HCT116 (cell line): ENCODE measurements around the gene KCTD19. TPM values are rescaled to one million over a fixed set of nuclear protein-coding genes. Genes with fewer than 3 reads are reported as not detected.

ENCODE experiments used
- ATAC-seq: fragments of 200-7000 bp; cut with Tn5 transposase; 2 replicates; pipeline ENCODE4 v1.9.1; 2020; ENCODE audit warnings: mild to moderate bottlenecking, moderate library complexity
- BruUV-seq: library from RNA; stranded (reverse); fragments of 400-500 nt; replicated peaks from 2 replicates; lab custom pipeline; 2021; lab: Mats Ljungman, UMichigan
- CTCF ChIA-PET: fragments of 300-600 bp; sonication (Branson Sonifier 250); formaldehyde crosslinking; loops from one replicate; lab custom pipeline; 2021; ENCODE audit warnings: antibody characterized with exemption; lab: Charles Lee
- POLR2A ChIA-PET: fragments of 300-600, 350-600 bp; sonication (Branson Sonifier 250); formaldehyde crosslinking; loops from one replicate; lab custom pipeline; 2021; ENCODE audit warnings: antibody characterized with exemption; lab: Charles Lee
- RAD21 ChIA-PET, 2 experiments: fragments of 300-600 bp; sonication (Branson Sonifier 250); formaldehyde crosslinking; loops; one replicate each; lab custom pipeline; 2023; ENCODE audit warnings: low total read pairs in 2 of 2; ENCODE audit not compliant: uncharacterized antibody in 2 of 2, unreplicated experiment in 2 of 2, low non-redundant PET in 1 of 2; lab: Charles Lee
- DNase-seq: peaks from one replicate; pipeline ENCODE4 v3.0.0-alpha.2; 2010; ENCODE audit warnings: low read depth, low spot score
- H2AFZ ChIP-seq: fragments of 200-600 bp; shearing (Covaris generic), sonication (generic); 2 replicates; pipeline ENCODE4 v1.6.1; 2017; ENCODE audit warnings: low read depth, mixed run types, mixed read lengths, antibody characterized with exemption, low read length; ENCODE audit not compliant: poor library complexity, severe bottlenecking
- H3K27ac ChIP-seq: 2 replicates; pipeline ENCODE4 v1.5.1; 2012; ENCODE audit warnings: low read depth, low read length
- H3K27me3 ChIP-seq: fragments of 200-600 bp; sonication (generic); 2 replicates; pipeline ENCODE4 v1.6.1; 2016; ENCODE audit warnings: mixed run types, low read length, mixed read lengths; ENCODE audit not compliant: insufficient read depth
- H3K36me3 ChIP-seq, 2 experiments: fragments of 200-500 bp in 1 of 2; fragments of 200-600 bp in 1 of 2; sonication (Bioruptor generic) in 1 of 2; sonication (generic) in 1 of 2; 2 replicates each; pipeline versions ENCODE4 v1.5.1 to v1.6.1; 2014 to 2016; ENCODE audit warnings: low read length in 2 of 2, inconsistent platforms in 1 of 2, mixed read lengths in 1 of 2, mixed run types in 1 of 2; ENCODE audit not compliant: insufficient read depth in 2 of 2, control insufficient read depth in 1 of 2
- H3K4me1 ChIP-seq, 2 experiments: fragments of 200-600 bp in 1 of 2; sonication (generic) in 1 of 2; 2 replicates each; pipeline versions ENCODE4 v1.5.1 to v1.6.1; 2012 to 2017; ENCODE audit warnings: low read length in 2 of 2, inconsistent platforms in 1 of 2, mild to moderate bottlenecking in 1 of 2, mixed read lengths in 1 of 2, mixed run types in 1 of 2, moderate library complexity in 1 of 2; ENCODE audit not compliant: insufficient read depth in 2 of 2, control insufficient read depth in 1 of 2
- H3K4me2 ChIP-seq: fragments of 200-600 bp; sonication (generic); 2 replicates; pipeline ENCODE4 v1.6.1; 2017; ENCODE audit warnings: mixed run types, low read length, mixed read lengths
- H3K4me3 ChIP-seq, 2 experiments: fragments of 200-600 bp in 1 of 2; sonication (generic) in 1 of 2; replicated peaks in 1 of 2; 2 replicates each; pipeline ENCODE4 v1.5.1; 2011 to 2016; ENCODE audit warnings: low read length in 2 of 2, control low read depth in 1 of 2, low read depth in 1 of 2, mild to moderate bottlenecking in 1 of 2, mixed read lengths in 1 of 2, mixed run types in 1 of 2
- H3K79me2 ChIP-seq: fragments of 200-600 bp; sonication (generic); 2 replicates; pipeline ENCODE4 v1.6.1; 2017; ENCODE audit warnings: mild to moderate bottlenecking, mixed run types, low read length, moderate library complexity, mixed read lengths; ENCODE audit not compliant: insufficient read depth
- H3K9ac ChIP-seq: fragments of 200-600 bp; sonication (generic); 2 replicates; pipeline ENCODE4 v1.6.1; 2016; ENCODE audit warnings: low read length, mixed read lengths
- H3K9me2 ChIP-seq: fragments of 200-600 bp; sonication (generic), shearing (Covaris generic); 2 replicates; pipeline ENCODE4 v1.6.1; 2017; ENCODE audit warnings: mixed run types, mild to moderate bottlenecking, moderate library complexity; ENCODE audit not compliant: insufficient read depth
- H3K9me3 ChIP-seq, 2 experiments: fragments of 200-500 bp in 1 of 2; fragments of 200-600 bp in 1 of 2; sonication (Bioruptor generic) in 1 of 2; sonication (generic) in 1 of 2; 2 replicates each; pipeline ENCODE4 v1.6.1; 2014 to 2017; ENCODE audit warnings: low read length in 2 of 2, mixed read lengths in 2 of 2, inconsistent platforms in 1 of 2, low read depth in 1 of 2, mild to moderate bottlenecking in 1 of 2, mixed run types in 1 of 2, moderate library complexity in 1 of 2; ENCODE audit not compliant: control insufficient read depth in 1 of 2, insufficient read depth in 1 of 2
- H4K20me1 ChIP-seq: fragments of 200-600 bp; sonication (generic), shearing (Covaris generic); 2 replicates; pipeline ENCODE4 v1.6.1; 2017; ENCODE audit warnings: mixed run types, mild to moderate bottlenecking, moderate library complexity; ENCODE audit not compliant: insufficient read depth
- ATF3 ChIP-seq: IDR thresholded peaks from 2 replicates; pipeline ENCODE4 v1.6.1; 2012
- CEBPB ChIP-seq: IDR thresholded peaks from 2 replicates; pipeline ENCODE4 v1.6.1; 2012; ENCODE audit warnings: low read depth
- EZH2 ChIP-seq: fragments of 200-600 bp; sonication (generic); IDR thresholded peaks from 2 replicates; pipeline ENCODE4 v1.6.1; 2017; ENCODE audit warnings: antibody characterized with exemption, mixed run types
- EZH2phosphoT487 ChIP-seq: fragments of 200-600 bp; IDR thresholded peaks from 2 replicates; pipeline ENCODE4 v1.6.1; 2018; ENCODE audit warnings: antibody characterized with exemption, borderline replicate concordance
- FOSL1 ChIP-seq: IDR thresholded peaks from 2 replicates; pipeline ENCODE4 v1.6.1; 2012; ENCODE audit warnings: low read depth
- JUND ChIP-seq: IDR thresholded peaks from 2 replicates; pipeline ENCODE4 v1.6.1; 2012
- MAX ChIP-seq: IDR thresholded peaks from 2 replicates; pipeline ENCODE4 v1.6.1; 2012
- POLR2AphosphoS5 ChIP-seq: IDR thresholded peaks from 2 replicates; pipeline ENCODE4 v1.6.1; 2011; ENCODE audit warnings: mild to moderate bottlenecking, low read depth, low read length, moderate library complexity
- RAD21 ChIP-seq: IDR thresholded peaks from 2 replicates; pipeline ENCODE4 v1.6.1; 2012; ENCODE audit warnings: low read depth, mild to moderate bottlenecking
- SIN3A ChIP-seq: IDR thresholded peaks from 2 replicates; pipeline ENCODE4 v1.6.1; 2012; ENCODE audit warnings: low read depth
- SP1 ChIP-seq: IDR thresholded peaks from 2 replicates; pipeline ENCODE4 v1.6.1; 2012; ENCODE audit warnings: low read depth
- SRF ChIP-seq: IDR thresholded peaks from 2 replicates; pipeline ENCODE4 v1.6.1; 2012; ENCODE audit warnings: low read depth
- TCF7L2 ChIP-seq: IDR thresholded peaks from 2 replicates; pipeline ENCODE4 v1.7.0; 2011; ENCODE audit warnings: borderline replicate concordance, inconsistent platforms; ENCODE audit not compliant: insufficient read depth, insufficient read length; ENCODE audit errors: extremely low read depth
- YY1 ChIP-seq: IDR thresholded peaks from 2 replicates; pipeline ENCODE4 v1.6.1; 2011; ENCODE audit warnings: low read length, low read depth, moderate library complexity, mild to moderate bottlenecking; ENCODE audit not compliant: insufficient replicate concordance; ENCODE audit errors: extremely low read depth
- ZBTB33 ChIP-seq: IDR thresholded peaks from 2 replicates; pipeline ENCODE4 v1.6.1; 2011; ENCODE audit warnings: mild to moderate bottlenecking, low read length, moderate library complexity; ENCODE audit not compliant: insufficient replicate concordance; ENCODE audit errors: extremely low read depth
- ZFX ChIP-seq: fragments of 450-650 bp; IDR thresholded peaks from 2 replicates; pipeline ENCODE4 v1.6.1; 2017
- intact Hi-C: fragments of 100-400 bp; cut with micrococcal nuclease; formaldehyde crosslinking; loops from 2 replicates; pipeline ENCODE4 v1.10.0; 2022
- total RNA-seq: library from RNA; stranded (reverse); gene quantifications from one replicate; pipeline ENCODE4 v1.2.1, GENCODE V29; 2021; ENCODE audit not compliant: unreplicated experiment

Gene KCTD19
- total RNA-seq, 1 experiment from 2014 or later = not detected

GRCh38 chr16:67242138-67242730, 84.3 kb downstream of the KCTD19 start:
- intact Hi-C loops = no loop called here
- Histone ChIP-seq H3K36me3 (peaks cover 9 to 19% of the 10 kb centered on the region in 2 experiments), H3K9ac (peak overlapping the region; percentile 67), H3K27ac (peak overlapping the region; percentile 82), H3K9me3 (no peaks in the 10 kb centered on the region), H3K4me2 (peak overlapping the region; percentile 87), H3K4me1 (peaks cover 49 to 67% of the 10 kb centered on the region in 2 experiments), H4K20me1 (no peaks in the 10 kb centered on the region), H3K79me2 (peaks cover 71% of the 10 kb centered on the region), H3K27me3 (no peaks in the 10 kb centered on the region), H2AFZ (no peak overlapping the region), H3K4me3 (0 out of 4 replicates have a peak overlapping the region, but pooled peaks of 1 of the 2 experiments have one; percentile 47), H3K9me2 (no peaks in the 10 kb centered on the region)
- DNase-seq = no peak
- RAD21 ChIA-PET = no interaction called here
- ATAC-seq = no peak
- POLR2A ChIA-PET = no interaction called here
- BruUV-seq = no TSS peak
- TF ChIP-seq POLR2AphosphoS5 (no peak), ATF3 (no peak)
- CTCF ChIA-PET = interaction anchor here (0.7 kb wide), 1 partner anchor 26 kb away, joined by 3 read pairs; no protein-coding TSS in a partner anchor

GRCh38 chr16:67241008-67241900, 85.3 kb downstream of the KCTD19 start:
- Histone ChIP-seq H2AFZ (no peak overlapping the region), H3K4me1 (peaks cover 49 to 72% of the 10 kb centered on the region in 2 experiments), H3K4me2 (peak overlapping the region; percentile 87), H3K27ac (peak overlapping the region; percentile 82), H3K9me3 (no peaks in the 10 kb centered on the region), H4K20me1 (no peaks in the 10 kb centered on the region), H3K9ac (peak overlapping the region; percentile 67), H3K27me3 (no peaks in the 10 kb centered on the region), H3K9me2 (no peaks in the 10 kb centered on the region), H3K4me3 (peak overlapping the region in 1 of 2 experiments; percentile 47; a peak in 3 of 4 replicates), H3K79me2 (peaks cover 71% of the 10 kb centered on the region), H3K36me3 (peaks cover 10 to 25% of the 10 kb centered on the region in 2 experiments)
- peak; percentile 28 for ATAC-seq
- intact Hi-C loops = no loop called here
- CTCF ChIA-PET = no interaction called here
- no TSS peak for BruUV-seq
- POLR2A ChIA-PET = no interaction called here
- no peak for DNase-seq
- RAD21 ChIA-PET = no interaction called here
- TF ChIP-seq EZH2phosphoT487 = no peak
- TF ChIP-seq MAX = no peak
- TF ChIP-seq FOSL1 = no peak
- TF ChIP-seq TCF7L2 = no peak
- TF ChIP-seq ZBTB33 = peak; percentile 38
- no peak for TF ChIP-seq JUND
- TF ChIP-seq SRF = no peak
- TF ChIP-seq POLR2AphosphoS5 = peak; percentile 51
- no peak for TF ChIP-seq SP1
- TF ChIP-seq SIN3A = no peak
- TF ChIP-seq ATF3 = no peak
- TF ChIP-seq EZH2 = no peak
- no peak for TF ChIP-seq YY1
- TF ChIP-seq CEBPB = no peak
- 0 out of 2 replicates have a peak, but pooled peaks have one; percentile 37 for TF ChIP-seq ZFX
- no peak for TF ChIP-seq RAD21
